ENCODE measurements around the gene MLPH.
"Not testable (repeated sequence)": the region's sequence is repeated elsewhere in the genome, so short reads cannot be mapped to it uniquely, and the experiment has no call there.

MLPH gene

DNA sequence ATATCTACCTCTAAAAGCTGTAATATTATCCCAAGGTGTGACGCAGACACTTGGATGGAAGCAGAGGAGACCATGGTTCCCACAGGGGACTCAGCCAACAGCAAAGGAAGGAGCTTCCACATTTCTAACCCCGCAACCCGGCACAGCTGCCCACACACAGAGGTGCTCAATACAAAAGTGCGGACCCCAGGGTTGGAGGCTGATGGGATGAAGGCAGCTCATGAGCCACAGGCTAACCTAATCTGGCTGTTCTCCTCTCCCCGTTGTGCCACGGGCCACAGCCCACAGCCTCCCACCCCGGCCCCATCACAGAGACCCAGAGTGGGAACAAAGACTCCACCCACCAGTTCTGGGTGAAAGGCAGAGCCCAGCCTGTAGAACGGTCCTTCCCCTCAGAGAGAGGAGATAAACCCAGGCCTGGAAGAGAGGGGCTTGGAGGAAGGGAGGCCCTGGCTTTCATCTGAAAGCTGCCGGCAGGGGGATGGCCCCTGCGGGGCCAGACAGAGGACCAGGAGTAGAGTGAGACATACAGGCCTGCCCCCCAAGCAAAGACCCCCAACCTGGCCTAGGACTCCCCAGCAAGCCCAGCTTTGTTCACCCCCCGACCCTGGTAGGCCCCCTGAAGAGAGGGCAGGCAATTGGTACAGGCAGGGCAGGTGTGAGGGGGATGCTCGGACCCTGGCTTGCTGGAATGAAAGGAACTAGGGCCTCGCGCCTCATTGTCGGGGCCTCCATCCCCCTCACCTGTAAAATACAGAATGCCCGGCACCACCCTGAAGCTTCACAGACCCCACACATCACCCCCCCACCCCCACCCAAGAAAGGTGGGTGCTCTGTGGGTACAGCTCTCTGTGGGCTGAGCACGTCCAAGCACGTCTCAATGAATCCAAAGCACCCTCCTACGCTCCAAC, 96.6 kb downstream of the MLPH start:
- DNase-seq (ENCODE audit: low read depth), result no peak

GRCh38 chr2:237585590-237586221, 98.7 kb downstream of the MLPH start:
- no peak for DNase-seq (ENCODE audit: low read depth)

GRCh38 chr2:237588044-237588696, 101.1 kb downstream of the MLPH start:
- no peak for DNase-seq (ENCODE audit: low read depth)

GRCh38 chr2:237590272-237591140, 103.5 kb downstream of the MLPH start, which contains the start of gene RAB17:
Gene RAB17, minus strand, starts transcription at chr2:237590734. Its CDS starts 4,580 bp downstream, at chr2:237586154.
- no peak for DNase-seq (ENCODE audit: low read depth)

DNA sequence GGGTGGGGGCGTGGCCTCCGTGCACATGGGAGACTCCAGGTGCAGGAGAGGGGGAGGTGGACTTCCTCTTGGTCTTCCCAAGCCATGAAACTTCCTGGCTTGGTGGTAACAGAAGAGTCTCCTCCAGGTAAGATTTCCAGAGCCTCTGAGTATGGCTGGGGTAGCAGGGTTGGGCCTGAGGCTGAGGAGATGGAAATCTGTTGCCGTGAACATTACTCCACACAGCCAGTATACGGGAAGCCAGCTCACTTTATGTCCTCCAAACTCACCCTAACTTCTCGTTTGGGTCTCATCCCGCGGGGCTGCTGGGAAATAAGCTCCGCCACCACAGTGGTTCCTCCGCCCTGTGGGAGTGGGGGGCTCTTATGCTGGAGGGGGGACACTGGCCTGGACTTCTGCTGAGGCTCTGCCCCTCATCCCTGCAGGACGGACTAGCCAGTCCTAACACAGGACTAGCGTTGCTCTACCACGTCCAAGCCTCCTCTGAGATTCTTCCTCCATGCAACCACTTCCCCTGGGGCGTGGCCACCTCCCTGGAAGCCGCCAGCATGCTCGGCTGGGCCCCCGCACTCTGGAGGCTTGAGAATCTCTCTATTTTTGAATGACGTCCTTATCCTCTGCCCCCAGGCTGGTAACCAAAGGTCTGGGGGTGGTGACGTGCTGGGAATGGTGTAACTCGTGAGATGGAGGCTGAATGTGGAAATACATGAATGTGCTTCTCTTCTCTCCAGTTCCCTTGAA, 104.3 kb downstream of the MLPH start:
- DNase-seq (ENCODE audit: low read depth), result no peak

DNA sequence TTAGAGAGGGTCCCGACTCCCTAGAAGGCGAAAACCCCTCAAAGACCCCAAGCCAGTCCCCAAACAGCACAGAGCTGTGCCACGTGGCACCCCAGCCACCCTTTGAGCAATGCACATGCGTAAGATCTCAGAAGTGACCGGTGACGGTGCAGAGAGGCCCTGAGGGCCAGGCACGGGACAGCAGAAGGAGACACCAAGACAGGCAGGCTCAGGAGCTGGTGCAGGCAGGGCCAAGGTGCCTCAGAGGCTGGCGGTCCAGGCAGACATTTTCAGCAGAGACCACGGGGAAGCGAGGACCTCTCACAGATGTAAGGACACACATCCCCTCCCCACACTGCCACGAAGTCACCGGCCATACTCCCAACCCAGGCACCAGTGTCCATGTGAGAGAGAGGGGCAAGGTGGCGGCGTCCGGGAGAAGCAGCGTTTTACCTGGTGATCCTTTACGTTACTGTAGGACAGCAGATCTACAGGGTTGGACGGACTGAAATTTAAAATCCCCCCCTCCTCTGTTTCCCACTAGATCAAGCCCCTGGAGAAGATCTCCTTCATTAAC, 105.5 kb downstream of the MLPH start:
- no peak for DNase-seq (ENCODE audit: low read depth)

GRCh38 chr2:237593036-237593435, 106.0 kb downstream of the MLPH start:
- no peak for DNase-seq (ENCODE audit: low read depth)

- DNase-seq (ENCODE audit: low read depth), result no peak
These were observed 106.7 kb downstream of the MLPH start for GRCh38 chr2:237593596-237594320.

GRCh38 chr2:237594514-237594871, 107.4 kb downstream of the MLPH start:
- no peak for DNase-seq (ENCODE audit: low read depth)

- DNase-seq (ENCODE audit: low read depth), result not testable (repeated sequence)
These were observed 108.9 kb downstream of the MLPH start for GRCh38 chr2:237595829-237596519.

DNA sequence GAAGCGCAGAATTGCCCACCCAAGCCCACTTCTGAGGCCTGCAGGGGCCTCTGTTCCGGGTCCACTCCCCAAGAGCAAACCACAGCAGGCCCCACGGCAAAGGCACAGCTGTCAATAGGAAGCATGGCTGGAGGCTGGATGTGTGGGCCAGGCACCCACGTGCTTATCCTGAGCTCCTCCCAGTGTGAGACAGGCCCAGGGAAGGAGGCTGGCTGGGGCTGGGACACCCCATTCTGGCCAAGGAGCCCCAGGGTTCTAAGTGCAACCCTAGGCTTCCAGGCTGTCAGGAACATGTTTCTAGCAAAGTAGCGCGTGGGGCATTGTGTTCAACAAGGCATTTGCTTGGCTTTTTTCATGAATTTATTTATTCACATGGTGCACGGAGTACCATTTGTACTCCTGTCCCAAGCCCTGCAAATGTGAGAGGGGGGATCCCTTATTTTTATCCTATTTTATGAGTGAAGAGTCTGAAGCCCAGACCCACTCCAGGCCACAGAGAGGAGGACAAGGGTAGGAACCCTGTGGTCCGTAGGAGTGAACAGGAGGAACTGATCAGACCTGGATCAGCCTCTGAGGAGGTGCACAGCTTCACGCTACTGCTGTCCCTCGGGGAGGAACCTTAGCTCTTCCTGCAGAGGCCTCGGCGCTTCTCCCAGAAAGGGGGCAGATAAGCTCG, 109.6 kb downstream of the MLPH start:
- no peak for DNase-seq (ENCODE audit: low read depth)

GRCh38 chr2:237597196-237598145, 110.4 kb downstream of the MLPH start:
- DNase-seq (ENCODE audit: low read depth), result no peak

DNA sequence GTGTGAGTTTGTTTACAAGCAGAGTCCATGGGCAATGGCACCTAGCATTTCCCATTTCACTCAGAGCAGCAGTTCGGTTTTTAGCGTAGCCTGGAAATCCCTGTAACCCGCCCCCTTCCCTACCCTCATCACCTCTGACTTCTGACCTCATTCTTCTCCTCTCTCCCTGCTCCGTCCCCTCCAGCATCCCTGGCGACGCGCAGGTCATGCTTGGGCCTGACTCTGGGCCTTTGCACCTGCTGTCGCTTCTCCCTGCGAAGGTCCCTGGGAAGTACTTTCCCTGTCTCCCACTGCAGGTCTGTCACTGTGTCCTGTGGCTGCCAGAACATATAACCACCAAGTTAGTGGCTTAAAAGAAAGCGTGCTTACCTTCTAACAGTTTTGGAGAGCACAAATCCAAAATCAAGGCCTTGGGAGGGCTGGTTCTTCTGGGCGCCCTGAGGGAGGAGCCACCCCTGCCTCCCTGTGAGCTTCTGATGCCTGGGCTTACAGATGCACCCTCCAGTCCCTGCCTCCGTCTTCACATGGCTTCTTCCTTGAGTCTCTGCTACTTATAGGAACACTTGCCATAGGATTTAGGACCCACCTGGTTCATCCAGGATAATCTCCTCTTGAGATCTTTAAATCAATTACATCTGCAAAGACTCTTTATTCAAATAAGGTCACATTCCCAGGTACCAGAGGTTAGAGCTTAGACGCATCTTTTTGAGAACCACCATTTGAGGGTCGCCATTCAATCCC, 111.6 kb downstream of the MLPH start:
- DNase-seq (ENCODE audit: low read depth), result no peak

- DNase-seq (ENCODE audit: low read depth), result no peak
These were observed 112.5 kb downstream of the MLPH start for GRCh38 chr2:237599465-237600110.

GRCh38 chr2:237600205-237600846, 113.3 kb downstream of the MLPH start:
- no peak for DNase-seq (ENCODE audit: low read depth)

Measured in activated T-cell treated with anti-CD3 and anti-CD28 coated beads for 48 hours (primary cell).